Measurements from ENCODE around the gene CETP.
"Not testable (repeated sequence)": the region's sequence is repeated elsewhere in the genome, so short reads cannot be mapped to it uniquely, and the experiment has no call there.

CETP gene

GRCh38 chr16:56990407-56991286 lies 28.9 kb downstream of the CETP start:
- no peak overlapping the region for H3K4me3 ChIP-seq (ENCODE audit: control insufficient read depth, low read depth, low read length)
- TF ChIP-seq, protein P1, sequence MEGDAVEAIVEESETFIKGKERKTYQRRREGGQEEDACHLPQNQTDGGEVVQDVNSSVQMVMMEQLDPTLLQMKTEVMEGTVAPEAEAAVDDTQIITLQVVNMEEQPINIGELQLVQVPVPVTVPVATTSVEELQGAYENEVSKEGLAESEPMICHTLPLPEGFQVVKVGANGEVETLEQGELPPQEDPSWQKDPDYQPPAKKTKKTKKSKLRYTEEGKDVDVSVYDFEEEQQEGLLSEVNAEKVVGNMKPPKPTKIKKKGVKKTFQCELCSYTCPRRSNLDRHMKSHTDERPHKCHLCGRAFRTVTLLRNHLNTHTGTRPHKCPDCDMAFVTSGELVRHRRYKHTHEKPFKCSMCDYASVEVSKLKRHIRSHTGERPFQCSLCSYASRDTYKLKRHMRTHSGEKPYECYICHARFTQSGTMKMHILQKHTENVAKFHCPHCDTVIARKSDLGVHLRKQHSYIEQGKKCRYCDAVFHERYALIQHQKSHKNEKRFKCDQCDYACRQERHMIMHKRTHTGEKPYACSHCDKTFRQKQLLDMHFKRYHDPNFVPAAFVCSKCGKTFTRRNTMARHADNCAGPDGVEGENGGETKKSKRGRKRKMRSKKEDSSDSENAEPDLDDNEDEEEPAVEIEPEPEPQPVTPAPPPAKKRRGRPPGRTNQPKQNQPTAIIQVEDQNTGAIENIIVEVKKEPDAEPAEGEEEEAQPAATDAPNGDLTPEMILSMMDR (conservative IDR thresholded peaks at IDR 0.05; ENCODE audit: control insufficient read depth, insufficient read depth, low read depth, low read length) = no peak
- DNase-seq (ENCODE audit: low read depth) = no peak

GRCh38 chr16:56992431-56992830 lies 30.7 kb downstream of the CETP start:
- not testable (repeated sequence) for H3K4me3 ChIP-seq (ENCODE audit: control insufficient read depth, low read depth, low read length); DNase-seq (ENCODE audit: low read depth)

GRCh38 chr16:56993204-56993603 lies 31.5 kb downstream of the CETP start:
- H3K4me3 ChIP-seq (ENCODE audit: control insufficient read depth, low read depth, low read length) = no peak overlapping the region
- TF ChIP-seq, protein P1 (conservative IDR thresholded peaks at IDR 0.05; ENCODE audit: control insufficient read depth, insufficient read depth, low read depth, low read length) = no peak
- peak; percentile 43 for DNase-seq (ENCODE audit: low read depth)

- no peak overlapping the region for H3K4me3 ChIP-seq (ENCODE audit: control insufficient read depth, low read depth, low read length)
- TF ChIP-seq, protein P1 (conservative IDR thresholded peaks at IDR 0.05; ENCODE audit: control insufficient read depth, insufficient read depth, low read depth, low read length) = no peak
- no peak for DNase-seq (ENCODE audit: low read depth)
These were observed 32.6 kb downstream of the CETP start for GRCh38 chr16:56994311-56994710.

DNA sequence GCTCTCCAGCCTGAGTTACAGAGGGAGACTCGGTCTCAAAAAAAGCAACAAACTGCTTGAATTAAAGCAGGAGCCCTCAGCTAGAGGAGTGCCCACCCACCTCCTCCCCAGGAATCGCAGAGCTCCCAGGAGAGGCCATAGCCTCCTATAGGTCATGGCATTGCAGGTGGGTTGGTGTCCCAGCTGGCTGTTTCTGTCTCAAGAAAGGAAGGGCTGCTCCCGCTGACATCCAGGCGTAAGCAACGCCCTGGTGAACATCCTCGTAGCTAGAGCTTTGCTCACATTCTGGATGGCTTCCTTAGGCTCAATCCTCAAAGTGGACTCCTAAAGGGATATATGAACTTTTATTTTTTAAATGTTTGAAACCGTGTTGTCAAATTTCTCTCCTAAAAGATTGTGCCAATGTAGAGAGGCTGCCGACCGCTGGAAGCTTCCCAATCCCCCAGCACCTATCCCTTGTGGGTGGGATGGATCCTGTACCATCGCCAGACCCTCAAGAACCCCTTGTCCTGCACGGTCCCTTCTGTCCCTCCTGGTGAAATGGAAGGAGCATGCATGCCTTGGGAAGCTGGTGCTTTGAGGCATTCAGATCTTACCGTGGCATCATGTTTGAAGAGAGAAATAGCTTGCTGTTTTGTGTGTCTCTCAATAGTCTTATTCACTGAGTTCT lies 33.5 kb downstream of the CETP start:
- no peak for DNase-seq (ENCODE audit: low read depth)
- H3K4me3 ChIP-seq (ENCODE audit: control insufficient read depth, low read depth, low read length) = no peak overlapping the region
- TF ChIP-seq, protein P1 (conservative IDR thresholded peaks at IDR 0.05; ENCODE audit: control insufficient read depth, insufficient read depth, low read depth, low read length) = no peak

DNA sequence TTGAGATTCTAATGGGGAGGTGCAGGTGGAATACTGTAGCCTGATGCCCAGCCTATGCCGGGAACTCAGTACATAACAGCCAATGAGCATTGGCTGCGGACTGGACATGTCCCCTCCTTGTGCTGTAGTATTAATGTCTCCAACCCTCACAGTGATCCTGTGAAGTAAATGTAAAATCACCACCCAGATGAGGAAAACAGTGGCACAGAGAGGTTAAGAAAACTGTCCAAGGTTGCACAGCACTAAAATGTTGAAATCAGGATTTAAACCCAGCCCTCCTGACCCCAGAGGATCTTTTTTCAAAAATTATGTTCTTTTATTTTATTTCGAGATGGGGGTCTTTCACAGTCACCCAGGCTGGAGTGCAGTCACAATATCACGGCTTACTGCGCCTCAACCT lies 35.5 kb downstream of the CETP start:
- TF ChIP-seq, protein P1 (conservative IDR thresholded peaks at IDR 0.05; ENCODE audit: control insufficient read depth, insufficient read depth, low read depth, low read length) = no peak
- H3K4me3 ChIP-seq (ENCODE audit: control insufficient read depth, low read depth, low read length) = no peak overlapping the region
- DNase-seq (ENCODE audit: low read depth) = no peak

GRCh38 chr16:56997931-56998330 lies 36.2 kb downstream of the CETP start:
- TF ChIP-seq, protein P1 (conservative IDR thresholded peaks at IDR 0.05; ENCODE audit: control insufficient read depth, insufficient read depth, low read depth, low read length) = no peak
- no peak overlapping the region for H3K4me3 ChIP-seq (ENCODE audit: control insufficient read depth, low read depth, low read length)
- no peak for DNase-seq (ENCODE audit: low read depth)

Measured in fibroblast of mammary gland (primary cell).